CD4-positive, alpha-beta T cell (primary cell): ENCODE measurements around the gene BCO1. TPM values are rescaled to one million over a fixed set of nuclear protein-coding genes. Genes with fewer than 3 reads are reported as not detected.

Experiments
- ATAC-seq: fragments of 200-7000 bp; cut with Tn5 transposase; one replicate; pipeline ENCODE4 v1.10.0; 2022; ENCODE audit warnings: mild to moderate bottlenecking; ENCODE audit not compliant: poor library complexity
- CTCF ChIA-PET: fragments of 350-600 bp; sonication (Branson Sonifier 250); formaldehyde crosslinking; loops from one replicate; lab custom pipeline; 2021; ENCODE audit warnings: antibody characterized with exemption, inconsistent platforms; lab: Charles Lee
- POLR2A ChIA-PET: fragments of 350-600 bp; sonication (Branson Sonifier 250); formaldehyde crosslinking; loops from one replicate; lab custom pipeline; 2021; ENCODE audit warnings: antibody characterized with exemption, inconsistent platforms; lab: Charles Lee
- DNase-seq, 14 experiments: peaks; one replicate each; pipeline ENCODE4 v3.0.0-alpha.2; 2013 to 2020; ENCODE audit warnings: mixed read lengths in 2 of 14
- H3K27ac ChIP-seq, 2 donors: one replicate each; pipeline versions ENCODE4 v1.5.1 to v1.7.0; 2013; ENCODE audit warnings: low read length in 2 of 2, low read depth in 1 of 2, mild to moderate bottlenecking in 1 of 2
- H3K27me3 ChIP-seq, 2 experiments: 1 replicate in 1 of 2; 2 replicates in 1 of 2; pipeline versions ENCODE4 v1.6.1 to v1.7.0; 2013; ENCODE audit warnings: low read length in 2 of 2, control low read depth in 1 of 2, mild to moderate bottlenecking in 1 of 2, moderate library complexity in 1 of 2; ENCODE audit not compliant: insufficient read depth in 2 of 2, control insufficient read depth in 1 of 2
- H3K36me3 ChIP-seq: one replicate; pipeline ENCODE4 v1.6.1; 2013; ENCODE audit warnings: low read length, control low read depth; ENCODE audit not compliant: insufficient read depth
- H3K4me1 ChIP-seq: one replicate; pipeline ENCODE4 v1.6.1; 2013; ENCODE audit warnings: low read length, control low read depth; ENCODE audit not compliant: insufficient read depth
- H3K4me3 ChIP-seq: one replicate; pipeline ENCODE4 v1.5.1; 2013; ENCODE audit warnings: mild to moderate bottlenecking, low read length, moderate library complexity
- H3K9me3 ChIP-seq, 2 experiments: 1 replicate in 1 of 2; 2 replicates in 1 of 2; pipeline versions ENCODE4 v1.6.1 to v1.7.0; 2013; ENCODE audit warnings: low read length in 2 of 2, mild to moderate bottlenecking in 2 of 2, control low read depth in 1 of 2, moderate library complexity in 1 of 2; ENCODE audit not compliant: control insufficient read depth in 1 of 2, insufficient read depth in 1 of 2
- H3K27ac Mint-ChIP-seq: one replicate; pipeline ENCODE4 v1.8.0; 2020; ENCODE audit warnings: mixed read lengths
- H3K27me3 Mint-ChIP-seq: one replicate; pipeline ENCODE4 v1.8.0; 2021; ENCODE audit warnings: mixed read lengths
- H3K36me3 Mint-ChIP-seq: one replicate; pipeline ENCODE4 v1.8.0; 2021; ENCODE audit warnings: low read depth, mixed read lengths
- H3K4me1 Mint-ChIP-seq: one replicate; pipeline ENCODE4 v1.8.0; 2021; ENCODE audit warnings: low read depth, mixed read lengths
- H3K4me3 Mint-ChIP-seq: one replicate; pipeline ENCODE4 v1.8.0; 2020; ENCODE audit warnings: mild to moderate bottlenecking, mixed read lengths
- H3K9me3 Mint-ChIP-seq: one replicate; pipeline ENCODE4 v1.8.0; 2020; ENCODE audit warnings: mixed read lengths
- CTCF ChIP-seq: fragments of 200-600 bp; IDR thresholded peaks from one replicate; pipeline ENCODE4 v1.8.0; 2022; ENCODE audit warnings: antibody characterized with exemption, mild to moderate bottlenecking
- intact Hi-C, 2 experiments: fragments of 100-400 bp; cut with DNase I in 1 of 2; cut with micrococcal nuclease in 1 of 2; formaldehyde crosslinking; loops; one replicate each; pipeline versions ENCODE4 v1.15.1 to v1.9.0; 2023 to 2025; cut with DNase I, micrococcal nuclease
- total RNA-seq, 174 experiments: library from RNA in 2 of 174; stranded (reverse) in 2 of 174; gene quantifications; one replicate each; pipeline ENCODE4 v1.2.3 and lab custom pipeline; 2021 to 2026

Gene BCO1
- total RNA-seq, 2 experiments from 2014 or later: not detected

- Histone ChIP-seq H3K27ac (no peak overlapping the region), H3K9me3 (no peaks in the 10 kb centered on the region), H3K36me3 (no peaks in the 10 kb centered on the region), H3K27me3 (no peaks in the 10 kb centered on the region), H3K4me1 (no peaks in the 10 kb centered on the region), H3K4me3 (no peak overlapping the region)
- H3K27ac Mint-ChIP-seq: no peak overlapping the region
- H3K36me3 Mint-ChIP-seq: no peaks in the 10 kb centered on the region
- no peaks in the 10 kb centered on the region for H3K9me3 Mint-ChIP-seq
- DNase-seq (no peak), ATAC-seq (no peak)
- TF ChIP-seq CTCF: no peak
- ChIA-PET POLR2A (no interaction called here), CTCF (interaction anchor here (0.8 kb wide), 1 partner anchor 9 kb away, joined by 3 read pairs; no protein-coding TSS in a partner anchor)
- H3K4me3 Mint-ChIP-seq: no peak overlapping the region
- H3K27me3 Mint-ChIP-seq: no peaks in the 10 kb centered on the region
- H3K4me1 Mint-ChIP-seq: no peaks in the 10 kb centered on the region
- intact Hi-C loops: no loop called here
Observed at GRCh38 chr16:81280393-81280792, 41.9 kb downstream of the BCO1 start.

DNA sequence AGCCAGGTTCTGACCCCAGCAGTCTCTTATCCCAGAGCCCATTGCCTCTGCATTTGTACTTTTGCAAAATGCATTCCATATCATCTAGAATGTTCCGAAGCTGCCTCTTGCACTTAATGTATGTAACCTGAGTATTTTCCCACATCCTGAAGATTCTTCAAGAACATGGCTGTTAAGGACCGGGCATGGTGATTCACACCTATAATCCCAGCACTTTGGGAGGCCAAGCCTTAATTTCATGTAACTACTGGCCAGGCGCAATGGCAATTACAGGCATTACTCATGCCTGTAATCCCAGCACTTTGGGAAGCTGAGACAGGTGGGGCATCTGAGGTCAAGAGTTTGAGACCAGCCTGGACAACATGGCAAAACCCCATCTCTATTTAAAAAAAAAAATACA is 44.6 kb downstream of the BCO1 start:
- Mint-ChIP-seq H3K9me3 (no peaks in the 10 kb centered on the region), H3K4me3 (no peak overlapping the region), H3K4me1 (no peaks in the 10 kb centered on the region), H3K27me3 (no peaks in the 10 kb centered on the region), H3K36me3 (no peaks in the 10 kb centered on the region), H3K27ac (no peak overlapping the region)
- ChIA-PET POLR2A (no interaction called here), CTCF (no interaction called here)
- H3K27ac ChIP-seq: no peak overlapping the region
- no peak overlapping the region for H3K4me3 ChIP-seq
- H3K36me3 ChIP-seq: no peaks in the 10 kb centered on the region
- H3K27me3 ChIP-seq: no peaks in the 10 kb centered on the region
- H3K4me1 ChIP-seq: no peaks in the 10 kb centered on the region
- no peaks in the 10 kb centered on the region for H3K9me3 ChIP-seq
- TF ChIP-seq CTCF: no peak
- DNase-seq: no peak
- no peak for ATAC-seq
- intact Hi-C loops: no loop called here

- no peaks in the 10 kb centered on the region for H3K36me3 Mint-ChIP-seq
- CTCF ChIA-PET: no interaction called here
Observed at GRCh38 chr16:81284995-81285600, 46.6 kb downstream of the BCO1 start.

More at GRCh38 chr16:81284995-81285600, 46.6 kb downstream of the BCO1 start:
- Histone ChIP-seq H3K36me3 (no peaks in the 10 kb centered on the region), H3K27ac (no peak overlapping the region), H3K4me1 (no peaks in the 10 kb centered on the region), H3K27me3 (no peaks in the 10 kb centered on the region), H3K4me3 (no peak overlapping the region), H3K9me3 (no peaks in the 10 kb centered on the region)
- DNase-seq (no peak), ATAC-seq (no peak)
- intact Hi-C loops: no loop called here
- H3K9me3 Mint-ChIP-seq: no peaks in the 10 kb centered on the region
- no peaks in the 10 kb centered on the region for H3K27me3 Mint-ChIP-seq
- H3K27ac Mint-ChIP-seq: no peak overlapping the region
- no peak for TF ChIP-seq CTCF
- H3K4me3 Mint-ChIP-seq: no peak overlapping the region
- POLR2A ChIA-PET: interaction anchor here (1.6 kb wide), 1 partner anchor 29 kb away, joined by 5 read pairs; no protein-coding TSS in a partner anchor
- no peaks in the 10 kb centered on the region for H3K4me1 Mint-ChIP-seq
